ENCODE measurements around the gene PAIP1.
"Not testable (repeated sequence)": the region's sequence is repeated elsewhere in the genome, so short reads cannot be mapped to it uniquely, and the experiment has no call there.

GRCh38 chr5:43511062-43511461, 45.8 kb downstream of the PAIP1 start:
- TF ChIP-seq CTCF (IDR thresholded peaks at IDR 0.05; ENCODE audit: low read length); EZH2 (IDR thresholded peaks at IDR 0.05; ENCODE audit: borderline replicate concordance, low read length): not testable (repeated sequence)
